Measurements from ENCODE around the gene ARHGAP32.

The ARHGAP32 gene

GRCh38 chr11:129192150-129192549 is at the start of gene ARHGAP32:
ARHGAP32 (minus strand) TSS chr11:129192325; CDS start chr11:129192198, 127 bp downstream.
- DNase-seq: no peak

DNA sequence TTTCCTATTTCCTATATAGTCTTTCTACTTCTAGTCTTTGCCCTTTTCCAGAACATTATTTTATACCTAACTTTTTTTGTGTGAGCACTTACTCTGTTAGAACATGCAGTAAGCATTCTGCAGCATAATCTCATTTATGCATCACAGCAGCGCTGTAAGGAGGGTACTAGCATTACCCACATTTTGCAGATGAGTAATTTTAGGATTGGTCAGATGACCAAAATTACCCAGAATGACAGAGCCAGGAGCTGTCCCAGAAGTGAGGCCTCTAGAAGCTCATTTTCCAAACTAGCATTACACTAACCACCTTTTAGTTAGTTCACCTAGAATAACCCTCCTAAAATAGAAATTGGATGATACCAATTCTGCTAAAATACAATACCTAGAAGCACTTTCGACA is 47.1 kb upstream of the ARHGAP32 start:
- no peak for DNase-seq

DNA sequence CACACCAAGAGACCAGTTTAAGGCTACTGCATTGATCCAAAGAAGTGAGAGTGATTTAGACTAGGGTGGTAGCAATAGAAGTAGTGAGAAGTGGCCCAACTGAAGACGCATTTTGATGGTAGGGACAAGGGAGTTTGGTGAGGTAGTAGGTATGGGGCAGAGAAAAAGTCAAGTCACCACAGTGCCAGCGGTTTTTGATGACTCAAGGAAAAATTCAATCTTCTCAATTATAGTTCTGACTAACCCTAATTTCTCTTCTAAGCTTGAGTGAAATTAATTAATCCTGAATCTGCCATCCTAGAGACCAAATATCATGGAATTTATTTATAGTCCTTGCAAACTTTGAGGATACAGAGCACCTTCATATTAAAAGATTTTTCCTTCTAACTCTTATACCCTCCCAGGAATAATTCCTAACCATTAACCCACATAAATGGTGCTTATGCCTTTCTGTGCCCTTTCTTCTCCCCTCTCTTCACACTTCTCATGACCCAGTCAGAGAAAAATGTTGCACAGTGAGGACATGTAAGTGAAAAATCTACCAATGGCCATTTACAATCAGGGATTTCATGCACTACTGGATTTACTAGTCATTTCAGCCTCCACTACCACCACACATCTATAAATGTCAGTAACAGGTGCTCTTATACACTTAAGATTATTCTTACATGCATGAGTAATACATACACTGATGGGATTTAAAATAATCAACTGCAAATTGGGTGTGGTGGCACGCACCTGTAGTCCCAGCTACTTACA is 45.9 kb upstream of the ARHGAP32 start:
- DNase-seq: no peak

DNA sequence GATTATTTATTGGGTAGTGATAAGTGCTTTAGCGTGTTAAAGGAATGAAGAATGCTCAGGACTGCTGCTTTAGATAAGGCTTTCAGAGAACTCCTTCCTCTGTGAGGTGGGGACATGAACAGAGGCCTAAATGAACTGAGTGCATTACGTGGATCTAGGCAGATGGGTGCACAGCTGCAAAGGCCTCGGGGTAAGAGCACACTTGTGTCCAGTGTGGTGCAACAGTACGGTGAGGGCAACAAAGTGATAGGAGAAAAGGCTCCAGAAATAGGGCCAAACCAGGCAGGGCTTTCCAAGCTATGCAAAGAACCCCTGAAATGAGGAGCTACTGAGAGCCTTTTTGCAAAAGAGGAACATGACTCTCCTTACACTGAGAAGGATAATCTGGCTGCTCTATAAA is 45.3 kb upstream of the ARHGAP32 start:
- DNase-seq: no peak

- DNase-seq: no peak
Observed at GRCh38 chr11:129236850-129237249, 44.7 kb upstream of the ARHGAP32 start.

DNA sequence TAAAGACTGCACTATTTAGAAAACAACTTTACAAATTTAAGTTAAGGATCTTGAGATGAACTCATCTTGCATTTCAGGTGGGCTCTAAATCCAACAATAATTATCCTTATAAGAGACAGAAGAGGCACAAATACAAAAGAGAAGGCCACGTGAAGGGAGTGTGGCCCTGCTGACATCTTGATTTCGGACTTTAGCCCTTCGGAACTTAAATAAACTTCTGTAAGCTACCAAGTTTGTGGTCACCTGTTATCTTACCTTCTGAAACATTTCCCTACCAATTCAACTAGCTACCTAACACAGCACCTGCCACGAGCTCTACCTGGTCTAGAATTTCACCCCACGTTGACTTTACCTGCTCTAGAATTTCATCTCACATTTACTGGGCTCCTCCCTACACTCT is 42.9 kb upstream of the ARHGAP32 start:
- no peak for DNase-seq

DNA sequence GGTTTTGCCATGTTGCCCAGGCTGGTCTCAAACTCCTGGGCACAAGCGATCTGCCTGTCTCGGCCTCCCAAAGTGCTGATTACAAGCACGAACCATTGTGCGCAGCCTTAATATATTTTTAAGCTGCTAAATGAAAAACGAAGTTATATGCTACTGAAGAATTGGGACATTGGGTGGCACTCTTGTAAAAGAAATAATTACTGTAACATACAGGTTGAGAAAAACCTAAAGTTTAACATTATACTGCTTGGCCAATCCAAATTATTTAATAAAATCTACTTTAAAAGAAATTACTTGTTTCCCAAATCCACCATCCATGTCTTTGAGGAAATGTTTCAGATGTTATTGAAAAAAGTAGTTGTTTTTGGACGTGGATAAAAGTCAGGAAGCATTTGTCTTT is 37.9 kb upstream of the ARHGAP32 start:
- DNase-seq: no peak

DNA sequence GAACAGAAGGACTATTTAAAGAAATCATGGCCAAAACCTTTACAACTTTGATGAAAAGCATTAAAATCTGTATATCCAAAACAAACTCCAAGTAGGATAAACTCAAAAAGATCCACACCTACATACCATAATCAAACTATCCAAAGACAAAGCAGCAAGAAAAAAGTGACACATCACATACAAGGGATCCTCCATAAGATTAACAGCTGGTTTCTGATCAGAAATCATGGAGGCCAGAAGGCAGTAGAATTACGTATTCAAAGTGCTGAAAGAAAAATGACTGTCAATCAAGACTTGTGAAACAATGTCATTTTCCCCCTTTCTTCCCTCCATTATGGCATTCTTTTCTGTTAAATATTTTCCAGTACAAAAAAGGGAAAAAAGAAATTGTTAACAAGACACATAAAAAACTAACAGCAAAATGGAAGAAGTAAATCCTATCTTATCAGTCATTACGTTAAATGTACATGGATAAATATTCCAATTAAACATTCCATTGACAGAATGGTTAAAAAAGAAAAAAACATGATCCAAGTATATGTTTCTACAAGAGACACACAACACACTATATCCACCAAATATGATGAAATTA is 34.2 kb upstream of the ARHGAP32 start:
- no peak for DNase-seq

DNA sequence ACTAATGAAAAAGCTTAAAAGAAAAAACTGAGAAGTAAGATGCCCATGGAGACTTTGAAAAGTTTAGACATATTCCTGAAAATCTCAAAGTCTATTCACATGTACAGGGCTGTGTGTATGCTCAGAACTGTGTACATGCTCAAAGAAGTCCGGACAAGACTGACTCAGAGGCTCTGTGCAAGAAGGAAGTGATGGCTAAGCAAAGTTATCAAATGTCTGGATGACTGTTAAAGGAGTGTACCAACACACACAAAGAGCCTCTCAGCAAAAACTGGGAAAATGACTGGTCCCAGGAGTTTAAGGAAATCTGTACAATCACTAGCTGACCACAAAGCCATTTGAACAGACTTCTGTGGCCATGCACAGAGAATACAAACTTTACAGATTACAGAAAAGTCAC is 33.1 kb upstream of the ARHGAP32 start:
- no peak for DNase-seq

DNA sequence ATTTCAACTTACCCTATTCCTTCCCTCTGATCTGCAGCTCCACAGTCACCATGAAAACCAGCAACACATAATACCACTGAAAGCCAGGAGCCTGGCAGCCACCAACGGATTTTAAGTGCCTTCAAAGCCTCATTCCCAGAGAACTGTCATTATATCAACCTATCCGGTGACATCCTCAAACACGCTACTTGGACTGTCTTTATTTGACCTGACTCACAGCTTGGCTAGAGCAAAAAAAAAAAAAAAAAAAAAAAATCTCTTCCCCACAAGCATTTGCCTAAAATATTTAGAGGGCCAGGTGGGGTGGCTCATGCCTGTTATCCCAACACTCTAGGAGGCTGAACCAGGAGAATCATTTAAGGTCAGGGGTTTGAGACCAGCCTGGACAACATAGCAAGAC is 32.4 kb upstream of the ARHGAP32 start:
- no peak for DNase-seq

- no peak for DNase-seq
Observed at GRCh38 chr11:129223701-129224149, 31.6 kb upstream of the ARHGAP32 start.

- DNase-seq: no peak
Observed at GRCh38 chr11:129223260-129223659, 31.1 kb upstream of the ARHGAP32 start.

DNA sequence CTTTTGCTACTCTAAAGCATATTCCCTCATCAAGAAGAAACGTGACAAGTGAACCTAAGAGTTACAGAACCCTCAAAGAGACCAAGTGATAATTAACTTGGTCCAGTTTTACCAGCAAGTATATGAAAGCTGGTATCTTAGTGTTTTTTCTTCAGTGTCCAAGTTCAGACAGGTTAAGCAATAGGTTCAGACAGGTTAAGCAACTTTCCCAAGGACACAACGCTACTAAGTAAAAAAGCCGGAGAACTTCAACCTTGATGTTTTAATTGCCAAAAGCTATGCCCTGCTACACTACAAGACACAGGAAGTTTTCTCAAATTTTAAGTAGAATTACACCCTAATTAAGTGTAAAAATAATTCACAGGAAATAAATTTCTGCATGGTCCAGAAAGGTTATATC is 30.0 kb upstream of the ARHGAP32 start:
- DNase-seq: no peak

- no peak for DNase-seq
Observed at GRCh38 chr11:129215506-129216245, 23.6 kb upstream of the ARHGAP32 start.

DNA sequence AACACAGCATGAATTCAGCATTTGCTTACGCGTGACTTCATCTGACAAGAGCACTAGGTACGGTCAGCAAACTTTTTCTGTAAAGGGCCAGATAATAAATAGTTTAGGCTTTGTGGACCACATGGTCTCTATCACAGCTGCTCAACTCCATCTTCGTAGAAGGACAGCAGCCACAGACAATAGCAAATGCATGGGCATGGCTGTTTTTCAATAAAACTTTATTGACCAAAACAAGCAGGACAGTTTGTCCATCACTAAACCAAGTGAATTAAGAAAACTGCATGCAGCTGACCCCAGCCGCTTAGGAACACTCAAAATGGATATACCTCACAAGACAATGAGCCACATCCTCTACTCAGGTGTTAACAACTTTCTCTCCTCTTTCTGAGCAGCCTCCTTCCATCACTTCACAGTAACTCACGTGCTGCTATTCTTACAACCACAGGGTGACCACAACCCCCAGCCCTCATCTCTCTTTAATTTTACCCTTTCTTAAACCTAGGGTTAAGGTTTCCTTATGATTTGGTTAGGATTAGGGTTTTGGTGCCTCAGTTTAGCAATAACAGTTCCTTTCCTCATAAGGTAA is 22.7 kb upstream of the ARHGAP32 start:
- no peak for DNase-seq

- DNase-seq: no peak
Observed at GRCh38 chr11:129213261-129213660, 21.1 kb upstream of the ARHGAP32 start.

- no peak for DNase-seq
Observed at GRCh38 chr11:129211397-129211796, 19.3 kb upstream of the ARHGAP32 start.

- DNase-seq: no peak
Observed at GRCh38 chr11:129210831-129211181, 18.7 kb upstream of the ARHGAP32 start.

DNA sequence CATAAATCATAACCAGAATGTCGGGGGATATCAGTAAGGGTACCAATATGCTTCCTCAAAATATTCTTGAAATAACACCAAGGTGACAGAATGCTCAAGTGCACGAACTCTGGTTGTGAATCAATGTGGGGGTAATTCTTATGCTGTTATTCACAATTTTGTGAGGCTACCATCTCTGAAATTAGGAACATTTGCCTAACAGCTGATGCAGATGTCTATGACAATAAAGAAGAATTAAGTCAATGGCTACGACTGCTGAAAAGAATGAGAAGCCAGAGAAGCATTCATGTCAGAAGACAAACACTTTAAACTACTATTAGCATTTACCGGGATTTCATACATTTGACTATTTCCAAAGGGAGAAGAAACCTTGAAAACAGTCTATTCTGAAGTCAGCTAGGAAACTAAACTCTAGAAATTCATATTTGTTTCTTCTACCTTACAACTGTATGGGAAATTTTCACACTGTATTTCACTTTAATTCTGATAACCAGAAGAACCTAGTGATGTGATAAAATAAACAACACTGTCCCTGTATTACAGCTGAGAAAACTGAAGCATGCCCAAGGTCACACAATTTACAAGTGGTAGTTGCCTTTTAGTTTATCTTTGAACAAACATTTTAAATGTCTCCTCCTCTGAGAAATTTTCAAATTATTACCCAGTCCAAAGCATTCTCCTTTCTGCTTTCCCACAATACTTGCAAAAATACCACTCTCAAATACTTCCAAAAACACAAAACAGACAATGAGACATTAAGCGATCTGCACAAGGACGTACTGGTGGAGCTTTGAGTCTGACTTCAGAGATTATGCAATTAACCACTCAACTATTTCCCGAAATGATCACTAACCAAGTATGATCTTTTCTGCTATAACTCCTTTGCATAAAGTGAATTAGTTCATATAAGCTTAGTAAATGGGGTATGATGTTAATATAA is 18.0 kb upstream of the ARHGAP32 start:
- DNase-seq: no peak

- no peak for DNase-seq
Observed at GRCh38 chr11:129208863-129209262, 16.7 kb upstream of the ARHGAP32 start.

- DNase-seq: no peak
Observed at GRCh38 chr11:129204150-129204838, 12.2 kb upstream of the ARHGAP32 start.

DNA sequence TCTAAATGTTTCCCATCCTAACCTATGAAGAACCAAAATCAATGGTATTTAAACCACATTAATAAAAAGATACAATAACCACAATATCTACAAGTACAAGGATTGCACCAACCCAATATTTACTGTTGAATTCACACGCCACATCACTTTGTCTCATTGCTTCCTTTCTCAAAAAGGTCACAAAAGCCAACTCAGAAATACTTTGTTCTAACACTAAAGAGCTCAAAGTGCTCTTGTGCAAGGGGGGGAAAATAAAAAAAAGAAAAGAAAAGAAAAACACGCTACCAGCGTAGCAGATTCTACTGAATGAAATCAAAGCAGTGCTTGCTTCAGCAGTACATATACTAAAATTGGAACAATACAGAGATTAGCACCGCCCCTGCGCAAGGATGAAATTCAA is 10.5 kb upstream of the ARHGAP32 start:
- no peak for DNase-seq
